ENCODE data around the gene CDH3.

GRCh38 chr16:68644296-68644695 lies 814 bp upstream of the CDH3 start:
- TF ChIP-seq CTCF (conservative IDR thresholded peaks at IDR 0.05; ENCODE audit: low read depth, low read length) (no peak), EZH2 (IDR thresholded peaks at IDR 0.05; ENCODE audit: low read length, unreplicated experiment) (no peak)

Measured in PC-3 (cell line).